HepG2 (cell line): ENCODE measurements around the gene PIP5K1C. TPM values are rescaled to one million over a fixed set of nuclear protein-coding genes. Genes with fewer than 3 reads are reported as not detected.

ENCODE experiments used
- ATAC-seq: fragments of 200-7000 bp; cut with Tn5 transposase; 3 replicates; pipeline ENCODE4 v1.9.1; 2020; ENCODE audit warnings: mild to moderate bottlenecking, moderate library complexity
- BruUV-seq: library from RNA; stranded (reverse); fragments of 400-500 nt; replicated peaks from 2 replicates; lab custom pipeline; 2021; lab: Mats Ljungman, UMichigan
- CTCF ChIA-PET: fragments of 300-600 bp; formaldehyde crosslinking; extraction: SDS; loops from one replicate; lab custom pipeline; 2021; ENCODE audit warnings: low total read pairs, inconsistent platforms, low intra/inter-chr PET ratio; lab: Yijun Ruan, JAX
- POLR2A ChIA-PET: fragments of 350-600 bp; sonication (Branson Sonifier 250); formaldehyde crosslinking; loops from one replicate; lab custom pipeline; 2020; ENCODE audit warnings: antibody characterized with exemption, inconsistent platforms; lab: Yijun Ruan, JAX
- DNase-seq: peaks from one replicate; pipeline ENCODE4 v3.0.0-alpha.2; 2015; ENCODE audit warnings: low spot score
- FAIRE-seq: peaks from 3 replicates; lab custom pipeline; 2011; peaks lifted over from hg19 to GRCh38; lab: Jason Lieb, UNC
- H2AFZ ChIP-seq: one replicate; pipeline ENCODE4 v1.6.1; 2011; ENCODE audit warnings: low read length, inconsistent platforms
- H3K27ac ChIP-seq: fragments of 300-600 bp; 3 replicates; pipeline ENCODE4 v1.8.0; 2011; ENCODE audit warnings: mixed run types, mild to moderate bottlenecking, mixed read lengths, low read length, inconsistent platforms; ENCODE audit not compliant: insufficient read depth; ENCODE audit errors: extremely low read length
- H3K27me3 ChIP-seq, 2 experiments: fragments of 200-600 bp in 1 of 2; 2 replicates in 1 of 2; 3 replicates in 1 of 2; pipeline versions ENCODE4 v1.6.0 to v1.8.0; 2011; ENCODE audit warnings: low read length in 2 of 2, mild to moderate bottlenecking in 2 of 2, moderate library complexity in 2 of 2, inconsistent platforms in 1 of 2; ENCODE audit not compliant: insufficient read depth in 2 of 2, control insufficient read depth in 1 of 2
- H3K36me3 ChIP-seq, 2 experiments: fragments of 200-600 bp in 1 of 2; replicated peaks in 1 of 2; 2 replicates in 1 of 2; 3 replicates in 1 of 2; pipeline versions ENCODE4 v1.5.1 to v1.8.0; 2011; ENCODE audit warnings: low read length in 2 of 2, inconsistent platforms in 1 of 2; ENCODE audit not compliant: insufficient read depth in 2 of 2, control insufficient read depth in 1 of 2
- H3K4me1 ChIP-seq: 2 replicates; pipeline ENCODE4 v1.5.1; 2012; ENCODE audit warnings: low read length, inconsistent platforms; ENCODE audit not compliant: insufficient read depth
- H3K4me2 ChIP-seq: 2 replicates; pipeline ENCODE4 v1.6.0; 2011; ENCODE audit warnings: low read depth, low read length, inconsistent platforms
- H3K4me3 ChIP-seq, 3 experiments: fragments of 200-600 bp in 1 of 3; sonication (generic), shearing (Covaris generic) in 1 of 3; replicated peaks in 1 of 3; 2 replicates each; pipeline ENCODE4 v1.5.1; 2011 to 2016; ENCODE audit warnings: low read length in 3 of 3, inconsistent platforms in 2 of 3, low read depth in 2 of 3, mild to moderate bottlenecking in 2 of 3, control low read depth in 1 of 3, mixed read lengths in 1 of 3; ENCODE audit not compliant: insufficient read depth in 1 of 3
- H3K79me2 ChIP-seq: one replicate; pipeline ENCODE4 v1.6.1; 2011; ENCODE audit warnings: low read length, inconsistent platforms; ENCODE audit not compliant: insufficient read depth
- H3K9ac ChIP-seq: 2 replicates; pipeline ENCODE4 v1.6.0; 2011; ENCODE audit warnings: mild to moderate bottlenecking, low read depth, low read length, inconsistent platforms; ENCODE audit not compliant: insufficient read depth
- H3K9me3 ChIP-seq: 2 replicates; pipeline ENCODE4 v1.5.1; 2012; ENCODE audit warnings: mild to moderate bottlenecking, low read length
- H4K20me1 ChIP-seq: 2 replicates; pipeline ENCODE4 v1.6.0; 2011; ENCODE audit warnings: inconsistent platforms, mild to moderate bottlenecking, low read length, moderate library complexity; ENCODE audit not compliant: insufficient read depth
- RBM22 ChIP-seq: fragments of 200-400 bp; formaldehyde crosslinking; optimal IDR thresholded peaks from 2 replicates; pipeline ENCODE3; 2017; ENCODE audit warnings: mild to moderate bottlenecking, low read length, moderate library complexity
- ZBTB40 ChIP-seq, 2 experiments: fragments of 450-650 bp in 1 of 2; sonication (generic) in 1 of 2; formaldehyde crosslinking in 1 of 2; IDR thresholded peaks; 2 replicates each; pipeline versions ENCODE4 v1.6.1 to v1.8.0; 2016 to 2022; ENCODE audit warnings: antibody characterized with exemption in 1 of 2, mild to moderate bottlenecking in 1 of 2, missing genetic modification reagents in 1 of 2
- ZNF160 ChIP-seq: sonication (generic); formaldehyde crosslinking; IDR thresholded peaks from 2 replicates; pipeline ENCODE4 v1.8.0; 2022; ENCODE audit warnings: mild to moderate bottlenecking, inconsistent platforms, missing genetic modification reagents
- ZNF629 ChIP-seq: sonication (generic); formaldehyde crosslinking; conservative IDR thresholded peaks from 2 replicates; pipeline ENCODE4 v1.5.0; 2020; ENCODE audit warnings: missing genetic modification reagents
- WGBS: methylation state at CpG from one replicate; pipeline ENCODE4 v1.1.6; 2017; ENCODE audit warnings: low lambda C conversion rate; 5-methylcytosine and 5-hydroxymethylcytosine counted together
- in situ Hi-C: cut with HindIII; loops from 2 replicates; pipeline ENCODE4 v1.10.0; 2017; ENCODE audit warnings: low pct_unique_long_range_greater_than_20kb; ENCODE audit not compliant: extremely low pct_ligation_motif_present
- intact Hi-C: fragments of 100-400 bp; cut with micrococcal nuclease; formaldehyde crosslinking; loops from one replicate; pipeline ENCODE4 v1.10.0; 2022; ENCODE audit not compliant: unreplicated experiment
- polyA plus RNA-seq, 8 experiments: library from polyadenylated mRNA; depleted of rRNA in 3 of 8; stranded (reverse) in 7 of 8; unstranded in 1 of 8; fragments of >200 nt; fragmentation: Illumina TruSeq in 4 of 8; extraction: Trizol in 4 of 8; gene quantifications; 2 replicates each; pipeline versions ENCODE4 v1.2.1 to v1.2.3, GENCODE V29; 2011 to 2016; ENCODE audit warnings: low read depth in 4 of 8, missing spikeins in 1 of 8, mixed read lengths in 1 of 8; ENCODE audit not compliant: insufficient read depth in 1 of 8
- total RNA-seq, 5 experiments: library from RNA; depleted of rRNA; stranded (reverse); fragments of >200 nt; fragmentation: Illumina TruSeq; extraction: Trizol; gene quantifications; 2 replicates each; pipeline ENCODE4 v1.2.3, GENCODE V29; 2016; ENCODE audit warnings: low read depth in 1 of 5

PIP5K1C gene
- total and polyA plus RNA-seq, 2 of the 13 experiments (the other 11 are each of a cell fraction or from before 2014, with no cell fraction given) = 3.6 to 4.3 TPM

DNA sequence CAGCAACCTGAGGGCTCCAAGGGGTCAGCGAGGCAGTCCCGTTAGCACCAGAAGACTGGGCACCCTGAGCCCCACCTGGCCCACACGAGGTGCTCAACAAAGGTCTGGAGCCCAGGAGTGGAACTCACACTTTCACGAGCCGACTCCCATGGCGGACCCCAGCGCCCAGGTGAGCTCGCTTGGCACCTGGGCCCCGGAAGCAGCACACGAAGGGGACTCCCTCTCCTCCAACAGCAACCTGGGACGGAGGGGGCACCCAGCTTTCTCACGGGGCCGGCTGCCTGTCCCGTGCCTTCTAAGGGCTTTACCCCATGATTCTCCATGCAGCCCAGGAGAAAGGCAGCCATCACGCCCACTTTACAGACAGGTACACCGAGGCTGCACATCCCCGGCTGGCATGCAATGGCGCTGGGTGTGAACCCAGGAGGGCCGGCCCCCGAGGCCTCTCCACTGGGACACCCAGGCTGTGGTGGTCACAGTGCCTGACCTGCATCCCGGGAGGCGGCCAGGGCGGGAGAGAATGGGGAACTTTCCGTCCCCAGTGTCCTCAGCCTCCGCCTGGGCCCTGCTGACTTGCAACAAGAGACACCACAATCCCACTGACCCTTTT is 5.0 kb downstream of the PIP5K1C start:
- TF ChIP-seq ZNF629 = peak; percentile 90
- no peak for TF ChIP-seq ZNF160
- TF ChIP-seq, all 625 proteins: peak for 1
- Histone ChIP-seq H3K27ac (no peak overlapping the region), H3K9ac (no peak overlapping the region), H3K9me3 (no peaks in the 10 kb centered on the region), H3K79me2 (peaks cover 26% of the 10 kb centered on the region), H4K20me1 (peaks cover 8% of the 10 kb centered on the region; the same call in 1 of the 2 replicates), H2AFZ (no peak overlapping the region), H3K4me1 (peaks cover 19% of the 10 kb centered on the region), H3K4me3 (no peak overlapping the region), H3K27me3 (no peaks in the 10 kb centered on the region; a peak in 1 of 5 replicates), H3K36me3 (no peaks in the 10 kb centered on the region), H3K4me2 (no peak overlapping the region)
- no TSS peak for BruUV-seq
- WGBS = 92% methylated on average over 12 of the region's 25 CpGs
- FAIRE-seq (no peak), ATAC-seq (no peak), DNase-seq (no peak)
- POLR2A ChIA-PET = no interaction called here
- in situ Hi-C loops (no loop called here), intact Hi-C loops (no loop called here)
- CTCF ChIA-PET = no interaction called here

GRCh38 chr19:3694361-3695123 is 5.7 kb downstream of the PIP5K1C start:
- 96% methylated on average over 39 of the region's 42 CpGs for WGBS
- no peak for FAIRE-seq
- ATAC-seq = no peak
- intact Hi-C loops = no loop called here
- Histone ChIP-seq H3K4me1 (peaks cover 19% of the 10 kb centered on the region), H3K79me2 (peaks cover 26% of the 10 kb centered on the region), H3K27ac (no peak overlapping the region), H4K20me1 (peaks cover 8% of the 10 kb centered on the region; the same call in 1 of the 2 replicates), H3K36me3 (no peaks in the 10 kb centered on the region), H2AFZ (no peak overlapping the region), H3K27me3 (no peaks in the 10 kb centered on the region; a peak in 1 of 5 replicates), H3K4me2 (no peak overlapping the region), H3K9me3 (no peaks in the 10 kb centered on the region), H3K4me3 (no peak overlapping the region), H3K9ac (no peak overlapping the region)
- POLR2A ChIA-PET = no interaction called here
- no TSS peak for BruUV-seq
- DNase-seq = no peak
- TF ChIP-seq ZBTB40 (IDR thresholded peaks at IDR 0.05) (no peak), ZBTB40 (CRISPR knock-in tag; IDR thresholded peaks at IDR 0.05) (peak; percentile 91), RBM22 (no peak)
- CTCF ChIA-PET = no interaction called here
- in situ Hi-C loops = no loop called here
